H9 (cell line): ENCODE measurements around the gene FOXN1. TPM values are rescaled to one million over a fixed set of nuclear protein-coding genes. Genes with fewer than 3 reads are reported as not detected.

Source experiments
- DNase-seq: peaks from one replicate; pipeline ENCODE4 v3.0.0-alpha.2; 2017
- H2AFZ ChIP-seq: one replicate; pipeline ENCODE4 v1.6.1; 2013; ENCODE audit warnings: mild to moderate bottlenecking, low read length, control low read depth, moderate library complexity
- H2AK5ac ChIP-seq: 2 replicates; pipeline ENCODE4 v1.6.1; 2013; ENCODE audit warnings: low read length, control low read depth, mixed read lengths; ENCODE audit not compliant: insufficient read length
- H2BK120ac ChIP-seq: one replicate; pipeline ENCODE4 v1.6.1; 2013; ENCODE audit warnings: low read depth, mild to moderate bottlenecking, low read length, control low read depth, inconsistent platforms; ENCODE audit not compliant: poor library complexity, severe bottlenecking
- H2BK12ac ChIP-seq: 2 replicates; pipeline ENCODE4 v1.6.1; 2013; ENCODE audit warnings: low read length, control low read depth, mixed read lengths, low read depth; ENCODE audit not compliant: insufficient read length
- H2BK15ac ChIP-seq: 2 replicates; pipeline ENCODE4 v1.6.1; 2013; ENCODE audit warnings: low read depth, low read length, control low read depth
- H2BK20ac ChIP-seq: one replicate; pipeline ENCODE4 v1.6.1; 2013; ENCODE audit warnings: low read depth, mild to moderate bottlenecking, low read length, control low read depth, inconsistent platforms; ENCODE audit not compliant: poor library complexity, severe bottlenecking
- H2BK5ac ChIP-seq: 2 replicates; pipeline ENCODE4 v1.6.1; 2013; ENCODE audit warnings: low read length, control low read depth, mixed read lengths; ENCODE audit not compliant: insufficient read length
- H3K14ac ChIP-seq: 2 replicates; pipeline ENCODE4 v1.6.1; 2013; ENCODE audit warnings: low read length, control low read depth; ENCODE audit not compliant: insufficient read depth
- H3K18ac ChIP-seq: 2 replicates; pipeline ENCODE4 v1.6.1; 2013; ENCODE audit warnings: low read depth, mild to moderate bottlenecking, mixed read lengths, low read length, control low read depth; ENCODE audit not compliant: insufficient read length
- H3K23ac ChIP-seq: 2 replicates; pipeline ENCODE4 v1.6.1; 2013; ENCODE audit warnings: low read length, control low read depth, mixed read lengths, low read depth; ENCODE audit not compliant: insufficient read length
- H3K23me2 ChIP-seq: 2 replicates; pipeline ENCODE4 v1.6.1; 2013; ENCODE audit warnings: low read depth, mild to moderate bottlenecking, mixed read lengths, low read length, control low read depth; ENCODE audit not compliant: insufficient read length, poor library complexity, severe bottlenecking
- H3K27ac ChIP-seq: 2 replicates; pipeline ENCODE4 v1.5.1; 2013; ENCODE audit warnings: low read length, control low read depth, mixed read lengths, low read depth; ENCODE audit not compliant: insufficient read length
- H3K27me3 ChIP-seq: 2 replicates; pipeline ENCODE4 v1.6.1; 2013; ENCODE audit warnings: low read length, control low read depth, inconsistent platforms; ENCODE audit not compliant: insufficient read depth
- H3K4ac ChIP-seq: 2 replicates; pipeline ENCODE4 v1.6.1; 2013; ENCODE audit warnings: low read depth, mild to moderate bottlenecking, control low read depth, inconsistent platforms, low read length, moderate library complexity
- H3K4me1 ChIP-seq: 2 replicates; pipeline ENCODE4 v1.6.1; 2013; ENCODE audit warnings: low read length, control low read depth, inconsistent platforms; ENCODE audit not compliant: insufficient read depth
- H3K4me2 ChIP-seq: 2 replicates; pipeline ENCODE4 v1.6.1; 2013; ENCODE audit warnings: low read length, control low read depth, mixed read lengths; ENCODE audit not compliant: insufficient read length, insufficient read depth
- H3K56ac ChIP-seq: 2 replicates; pipeline ENCODE4 v1.6.1; 2013; ENCODE audit warnings: low read depth, mild to moderate bottlenecking, mixed read lengths, low read length, control low read depth; ENCODE audit not compliant: insufficient read length
- H3K79me1 ChIP-seq: 2 replicates; pipeline ENCODE4 v1.6.1; 2013; ENCODE audit warnings: low read depth, mild to moderate bottlenecking, moderate library complexity, low read length, control low read depth, inconsistent platforms; ENCODE audit not compliant: insufficient read depth, poor library complexity, severe bottlenecking
- H3K79me2 ChIP-seq: 2 replicates; pipeline ENCODE4 v1.6.1; 2013; ENCODE audit warnings: low read length, control low read depth, inconsistent platforms; ENCODE audit not compliant: insufficient read depth
- H3K9ac ChIP-seq: 2 replicates; pipeline ENCODE4 v1.6.1; 2013; ENCODE audit warnings: low read length, control low read depth, mixed read lengths; ENCODE audit not compliant: insufficient read length; ENCODE audit errors: extremely low read depth
- H3K9me3 ChIP-seq: one replicate; pipeline ENCODE4 v1.6.1; 2013; ENCODE audit warnings: low read depth, low read length, inconsistent platforms; ENCODE audit not compliant: control insufficient read depth
- H3T11ph ChIP-seq: one replicate; pipeline ENCODE4 v1.6.1; 2013; ENCODE audit warnings: mild to moderate bottlenecking, low read length, control low read depth, inconsistent platforms
- H4K20me1 ChIP-seq: one replicate; pipeline ENCODE4 v1.6.1; 2013; ENCODE audit not compliant: control insufficient read depth, insufficient read length, insufficient read depth
- H4K5ac ChIP-seq: 2 replicates; pipeline ENCODE4 v1.6.1; 2013; ENCODE audit warnings: low read depth, mild to moderate bottlenecking, mixed read lengths, low read length, control low read depth; ENCODE audit not compliant: insufficient read length
- H4K8ac ChIP-seq: replicated peaks from 2 replicates; pipeline ENCODE4 v1.6.1; 2013; ENCODE audit warnings: low read length, control low read depth, mixed read lengths, low read depth; ENCODE audit not compliant: insufficient read length
- H4K91ac ChIP-seq: 2 replicates; pipeline ENCODE4 v1.6.1; 2013; ENCODE audit warnings: low read depth, mild to moderate bottlenecking, moderate library complexity, mixed read lengths, low read length, control low read depth; ENCODE audit not compliant: insufficient read length
- H3K27ac Mint-ChIP-seq, 3 experiments: 2 replicates in 2 of 3; 3 replicates in 1 of 3; pipeline ENCODE4 v1.8.0; 2020 to 2021; ENCODE audit warnings: mixed read lengths in 3 of 3, mild to moderate bottlenecking in 1 of 3, moderate library complexity in 1 of 3
- H3K27me3 Mint-ChIP-seq: 2 replicates; pipeline ENCODE4 v1.8.0; 2021; ENCODE audit warnings: low read depth, mild to moderate bottlenecking, moderate library complexity, mixed read lengths
- H3K36me3 Mint-ChIP-seq, 3 experiments: 2 replicates in 2 of 3; 3 replicates in 1 of 3; pipeline ENCODE4 v1.8.0; 2020 to 2021; ENCODE audit warnings: low read depth in 3 of 3, mixed read lengths in 3 of 3; ENCODE audit not compliant: insufficient read depth in 1 of 3
- H3K4me1 Mint-ChIP-seq, 2 experiments: 2 replicates each; pipeline ENCODE4 v1.8.0; 2020; ENCODE audit warnings: mixed read lengths in 2 of 2
- H3K4me3 Mint-ChIP-seq, 2 experiments: 2 replicates in 1 of 2; 3 replicates in 1 of 2; pipeline ENCODE4 v1.8.0; 2020 to 2021; ENCODE audit warnings: mild to moderate bottlenecking in 2 of 2, mixed read lengths in 2 of 2, moderate library complexity in 1 of 2
- H3K9me3 Mint-ChIP-seq, 2 experiments: 2 replicates in 1 of 2; 3 replicates in 1 of 2; pipeline ENCODE4 v1.8.0; 2020; ENCODE audit warnings: mild to moderate bottlenecking in 2 of 2, mixed read lengths in 2 of 2, moderate library complexity in 1 of 2
- CTCF ChIP-seq: fragments of 200-600 bp; sonication (generic); conservative IDR thresholded peaks from 3 replicates; pipeline ENCODE4 v1.8.0; 2021; ENCODE audit warnings: antibody characterized with exemption, mild to moderate bottlenecking
- WGBS: extraction: QIAGEN DNeasy Blood & Tissue Kit; methylation state at CpG from one replicate; pipeline ENCODE4 v1.1.7; 2013; ENCODE audit warnings: missing lambda C conversion rate, low lambda C conversion rate, mixed read lengths; ENCODE audit not compliant: insufficient read length; ENCODE audit errors: extremely low coverage; 5-methylcytosine and 5-hydroxymethylcytosine counted together
- total RNA-seq: library from RNA; stranded (reverse); gene quantifications from 2 replicates; pipeline ENCODE4 v1.2.1, GENCODE V29; 2021

Gene FOXN1
- total RNA-seq, 1 experiment from 2014 or later: not detected

- H3K27me3 Mint-ChIP-seq: peaks cover 11% of the 10 kb centered on the region
- no peak for DNase-seq
- Histone ChIP-seq H2AK5ac (no peak overlapping the region), H3K27me3 (no peaks in the 10 kb centered on the region; the same call in 1 of the 2 replicates), H3K9ac (no peak overlapping the region), H2BK5ac (no peak overlapping the region), H2BK120ac (no peak overlapping the region), H3K4me1 (no peaks in the 10 kb centered on the region; the same call in 1 of the 2 replicates), H4K8ac (no peak overlapping the region), H2BK20ac (no peak overlapping the region), H2BK15ac (no peak overlapping the region), H3K4me2 (no peak overlapping the region), H4K5ac (no peak overlapping the region), H3K27ac (no peak overlapping the region), H4K91ac (no peak overlapping the region), H2AFZ (no peak overlapping the region), H3K23ac (no peak overlapping the region), H4K20me1 (no peaks in the 10 kb centered on the region), H3K79me2 (no peaks in the 10 kb centered on the region), H3K4ac (no peak overlapping the region), H3K18ac (no peak overlapping the region), H3K23me2 (no peaks in the 10 kb centered on the region), H3K9me3 (no peaks in the 10 kb centered on the region), H3K14ac (no peak overlapping the region), H3T11ph (no peak overlapping the region), H2BK12ac (no peak overlapping the region), H3K56ac (no peak overlapping the region), H3K79me1 (no peaks in the 10 kb centered on the region)
- no peak overlapping the region for H3K4me3 Mint-ChIP-seq
- TF ChIP-seq CTCF: no peak
- no peaks in the 10 kb centered on the region for H3K9me3 Mint-ChIP-seq
- peaks cover 10 to 15% of the 10 kb centered on the region in 2 experiments for H3K4me1 Mint-ChIP-seq
- no CpG with 5 or more reads among the region's 11 CpGs for WGBS
- H3K27ac Mint-ChIP-seq: no peak overlapping the region
- no peaks in the 10 kb centered on the region for H3K36me3 Mint-ChIP-seq
Measured at GRCh38 chr17:28476076-28476865, 29.9 kb upstream of the FOXN1 start.
